Naive thymus-derived CD8-positive, alpha-beta T cell (primary cell): ENCODE results near the gene ATP6V0A1. TPM values are rescaled to one million over a fixed set of nuclear protein-coding genes. Genes with fewer than 3 reads are reported as not detected.

Experiments
- ATAC-seq, 2 donors: fragments of 150-1000 bp; cut with Tn5 transposase in 1 of 2; sonication (Bioruptor Pico), chemical (Tn5 transposase) in 1 of 2; 1 replicate in 1 of 2; 2 replicates in 1 of 2; pipeline ENCODE4 v1.10.0; 2021; ENCODE audit warnings: mild to moderate bottlenecking in 2 of 2, moderate library complexity in 2 of 2
- POLR2A ChIA-PET: fragments of 350-600 bp; sonication (Branson Sonifier 250); formaldehyde crosslinking; loops from one replicate; lab custom pipeline; 2021; ENCODE audit warnings: antibody characterized with exemption; lab: Charles Lee
- DNase-seq, 10 donors: peaks; one replicate each; pipeline versions ENCODE4 v3.0.0 to v3.0.0-alpha.2; 2020 to 2022
- H3K27ac Mint-ChIP-seq, 10 donors: one replicate each; pipeline ENCODE4 v1.8.0; 2020 to 2022; ENCODE audit warnings: mild to moderate bottlenecking in 10 of 10, mixed read lengths in 10 of 10, moderate library complexity in 4 of 10, inconsistent platforms in 1 of 10
- H3K27me3 Mint-ChIP-seq, 5 donors: one replicate each; pipeline ENCODE4 v1.8.0; 2021 to 2022; ENCODE audit warnings: mixed read lengths in 5 of 5
- H3K36me3 Mint-ChIP-seq, 3 donors: one replicate each; pipeline ENCODE4 v1.8.0; 2020 to 2022; ENCODE audit warnings: mixed read lengths in 3 of 3, mild to moderate bottlenecking in 2 of 3, inconsistent platforms in 1 of 3
- H3K4me1 Mint-ChIP-seq, 4 donors: one replicate each; pipeline ENCODE4 v1.8.0; 2021 to 2022; ENCODE audit warnings: mixed read lengths in 4 of 4
- H3K4me3 Mint-ChIP-seq, 10 donors: one replicate each; pipeline ENCODE4 v1.8.0; 2020 to 2022; ENCODE audit warnings: mild to moderate bottlenecking in 10 of 10, mixed read lengths in 10 of 10, moderate library complexity in 6 of 10, inconsistent platforms in 1 of 10
- H3K9me3 Mint-ChIP-seq, 9 donors: one replicate each; pipeline ENCODE4 v1.8.0; 2020 to 2022; ENCODE audit warnings: mixed read lengths in 9 of 9, mild to moderate bottlenecking in 3 of 9, inconsistent platforms in 1 of 9, moderate library complexity in 1 of 9
- microRNA-seq: library from miRNA; unstranded; fragments of <30 nt; microRNA quantifications from one replicate; pipeline ENCODE4 v1.2.0, GENCODE V29; 2022; ENCODE audit warnings: borderline microRNAs expressed
- polyA plus RNA-seq, 3 donors: library from polyadenylated mRNA; unstranded; fragments of 300-500 nt; fragmentation: Illumina TruSeq; gene quantifications; one replicate each; pipeline ENCODE4 v1.2.3, GENCODE V29; 2021
- total RNA-seq, 8 experiments: library from RNA in 2 of 8; stranded (reverse) in 2 of 8; gene quantifications; one replicate each; pipeline ENCODE4 v1.2.3 and lab custom pipeline; 2021 to 2026

ATP6V0A1 gene
- total and polyA plus RNA-seq, 5 experiments from 2014 or later: 4.1 to 19.1 (median 12.6) TPM

DNA sequence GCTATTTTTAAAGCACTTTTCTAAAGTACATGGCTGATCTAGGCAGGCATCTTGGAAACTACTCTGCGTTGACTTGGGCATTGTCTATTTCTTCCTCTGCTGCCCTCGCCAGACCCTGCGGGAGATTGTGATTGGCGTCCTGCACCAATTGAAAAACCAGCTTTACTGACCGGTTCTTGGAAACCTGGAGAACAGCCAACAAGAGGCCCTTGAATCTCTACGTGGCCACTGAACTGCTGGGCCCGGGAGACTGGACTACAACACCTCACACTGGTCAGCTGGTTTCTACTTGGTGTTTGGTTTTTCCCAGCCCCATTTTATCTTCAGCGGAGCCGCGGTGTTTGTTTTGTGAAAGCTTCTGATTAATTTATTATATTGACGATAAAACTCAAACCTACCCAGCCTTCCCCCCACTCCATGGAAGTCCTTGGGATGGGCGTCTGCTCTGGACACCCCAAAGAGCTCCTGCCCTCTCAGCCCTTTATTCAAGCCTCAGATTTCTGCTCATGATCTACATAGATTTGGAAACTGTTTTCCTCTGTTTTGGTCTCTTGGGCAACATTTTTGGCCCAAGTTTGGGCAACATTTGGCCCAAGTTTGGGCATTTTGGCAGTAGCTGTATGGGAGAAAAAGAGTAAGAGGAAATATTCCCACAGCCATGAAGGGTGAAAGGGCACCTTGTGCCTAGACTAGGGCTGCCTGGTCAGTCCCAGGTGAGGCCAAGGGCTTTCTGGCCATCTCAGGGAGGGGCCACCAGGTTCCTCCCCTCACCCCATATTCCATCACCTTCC lies 113.0 kb downstream of the ATP6V0A1 start:
- POLR2A ChIA-PET: no interaction called here
- no peak overlapping the region for H3K27ac Mint-ChIP-seq
- DNase-seq: no peak
- H3K4me1 Mint-ChIP-seq: peaks cover 14 to 42% (median 33%) of the 10 kb centered on the region in 4 donors
- no peak for ATAC-seq
- H3K4me3 Mint-ChIP-seq: no peak overlapping the region
- no peaks in the 10 kb centered on the region for H3K27me3 Mint-ChIP-seq
- H3K36me3 Mint-ChIP-seq: peaks cover 0 to 73% (median 7%) of the 10 kb centered on the region in 3 donors
- no peaks in the 10 kb centered on the region for H3K9me3 Mint-ChIP-seq

Small RNA genes within 50 kb of the gene (microRNA-seq; reads per million reads assigned to microRNA genes)
- gene MIR5010: 1.4 reads per million
- gene MIR548AT: not detected

Other genes with a start within 250 kb of the ATP6V0A1 start
- gene STAT5B, start 182.5 kb upstream of the ATP6V0A1 start, total RNA-seq: 100 to 1,000 TPM; 137 to 149 TPM
- gene STAT5B, start 182.5 kb upstream of the ATP6V0A1 start, polyA plus RNA-seq: 10 to 100 TPM; 66.3 to 94.0 (median 82.8) TPM
- gene STAT5A, start 170.4 kb upstream of the ATP6V0A1 start, total RNA-seq: 100 to 1,000 TPM; 117 to 122 TPM
- gene STAT5A, start 170.4 kb upstream of the ATP6V0A1 start, polyA plus RNA-seq: 100 to 1,000 TPM in 1 of 3 donors, 10 to 100 TPM in 2; 59.6 to 115 (median 89.1) TPM
- gene STAT3, start 70.4 kb upstream of the ATP6V0A1 start, total RNA-seq: 100 to 1,000 TPM; 130 to 135 TPM
- gene STAT3, start 70.4 kb upstream of the ATP6V0A1 start, polyA plus RNA-seq: 100 to 1,000 TPM; 129 to 154 (median 153) TPM
- gene CAVIN1, start 35.6 kb upstream of the ATP6V0A1 start, total RNA-seq: not detected
- gene CAVIN1, start 35.6 kb upstream of the ATP6V0A1 start, polyA plus RNA-seq: under 1 TPM in 1 of 3 donors, not detected in 2; 0.03 TPM
- gene NAGLU, start 77.4 kb downstream of the ATP6V0A1 start, total RNA-seq: 10 to 100 TPM; 26.4 to 28.5 TPM
- gene NAGLU, start 77.4 kb downstream of the ATP6V0A1 start, polyA plus RNA-seq: 10 to 100 TPM in 2 of 3 donors, 1 to 10 TPM in 1; 8.0 to 16.2 (median 13.4) TPM
- gene HSD17B1, start 94.0 kb downstream of the ATP6V0A1 start, total RNA-seq: 1 to 10 TPM; 1.4 to 2.1 TPM
- gene HSD17B1, start 94.0 kb downstream of the ATP6V0A1 start, polyA plus RNA-seq: under 1 TPM; 0.18 to 0.98 (median 0.24) TPM
- 10 to 100 TPM; 67.0 to 72.3 TPM for gene COASY, start 103.3 kb downstream of the ATP6V0A1 start, total RNA-seq
- 10 to 100 TPM; 48.3 to 67.9 (median 65.5) TPM for gene COASY, start 103.3 kb downstream of the ATP6V0A1 start, polyA plus RNA-seq
- gene MLX, start 108.2 kb downstream of the ATP6V0A1 start, total RNA-seq: 10 to 100 TPM; 58.2 to 67.8 TPM
- gene MLX, start 108.2 kb downstream of the ATP6V0A1 start, polyA plus RNA-seq: 10 to 100 TPM; 24.6 to 47.1 (median 25.0) TPM
- gene PSMC3IP, start 118.9 kb downstream of the ATP6V0A1 start, total RNA-seq: 1 to 10 TPM; 3.3 to 4.6 TPM
- 1 to 10 TPM in 1 of 3 donors, under 1 TPM in 2; 0.69 to 1.1 (median 0.71) TPM for gene PSMC3IP, start 118.9 kb downstream of the ATP6V0A1 start, polyA plus RNA-seq
- 100 to 1,000 TPM; 139 to 147 TPM for gene RETREG3, start 150.5 kb downstream of the ATP6V0A1 start, total RNA-seq
- gene RETREG3, start 150.5 kb downstream of the ATP6V0A1 start, polyA plus RNA-seq: 100 to 1,000 TPM; 119 to 131 (median 122) TPM
- gene TUBG1, start 150.8 kb downstream of the ATP6V0A1 start, total RNA-seq: 10 to 100 TPM; 12.7 to 16.3 TPM
- 10 to 100 TPM in 1 of 3 donors, 1 to 10 TPM in 2; 6.7 to 10.3 (median 7.8) TPM for gene TUBG1, start 150.8 kb downstream of the ATP6V0A1 start, polyA plus RNA-seq
- 10 to 100 TPM; 18.1 to 22.1 TPM for gene TUBG2, start 200.4 kb downstream of the ATP6V0A1 start, total RNA-seq
- 1 to 10 TPM; 4.9 to 6.9 (median 6.0) TPM for gene TUBG2, start 200.4 kb downstream of the ATP6V0A1 start, polyA plus RNA-seq
- not detected for gene PLEKHH3, start 218.1 kb downstream of the ATP6V0A1 start, total RNA-seq
- not detected for gene PLEKHH3, start 218.1 kb downstream of the ATP6V0A1 start, polyA plus RNA-seq
- gene CCR10, start 223.0 kb downstream of the ATP6V0A1 start, total RNA-seq: 1 to 10 TPM; 1.3 to 1.7 TPM
- 1 to 10 TPM in 1 of 3 donors, under 1 TPM in 2; 0.68 to 1.8 (median 0.75) TPM for gene CCR10, start 223.0 kb downstream of the ATP6V0A1 start, polyA plus RNA-seq
- 1 to 10 TPM; 2.7 to 3.0 TPM for gene CNTNAP1, start 223.7 kb downstream of the ATP6V0A1 start, total RNA-seq
- gene CNTNAP1, start 223.7 kb downstream of the ATP6V0A1 start, polyA plus RNA-seq: under 1 TPM in 1 of 3 donors, not detected in 2; 0.05 TPM